Trophoblast cell (in vitro differentiated cells and primary cell): ENCODE measurements around the gene NPVF. TPM values are rescaled to one million over a fixed set of nuclear protein-coding genes. Genes with fewer than 3 reads are reported as not detected.
A peak's percentile ranks its signal among the peaks of the same experiment; 100 is the strongest.

Experiments used
- DNase-seq, 2 donors: peaks; one replicate each; pipeline ENCODE4 v3.0.0-alpha.2; 2016
- H2AFZ ChIP-seq: 2 replicates; pipeline ENCODE4 v1.6.1; 2013; ENCODE audit warnings: low read length, moderate library complexity, mild to moderate bottlenecking; ENCODE audit not compliant: insufficient read depth, poor library complexity
- H2AK5ac ChIP-seq: 2 replicates; pipeline ENCODE4 v1.6.1; 2013; ENCODE audit warnings: mild to moderate bottlenecking, low read length
- H2BK120ac ChIP-seq: 2 replicates; pipeline ENCODE4 v1.6.1; 2013; ENCODE audit warnings: low read length, mild to moderate bottlenecking, moderate library complexity; ENCODE audit not compliant: insufficient read depth, poor library complexity
- H2BK12ac ChIP-seq: 2 replicates; pipeline ENCODE4 v1.6.1; 2013; ENCODE audit warnings: mild to moderate bottlenecking, low read length, moderate library complexity
- H2BK5ac ChIP-seq: 2 replicates; pipeline ENCODE4 v1.6.1; 2013; ENCODE audit warnings: low read length, low read depth, moderate library complexity, mild to moderate bottlenecking; ENCODE audit not compliant: poor library complexity
- H3K14ac ChIP-seq: 2 replicates; pipeline ENCODE4 v1.6.1; 2013; ENCODE audit warnings: mild to moderate bottlenecking, low read length
- H3K18ac ChIP-seq: 2 replicates; pipeline ENCODE4 v1.6.1; 2013; ENCODE audit warnings: mild to moderate bottlenecking, low read length
- H3K23ac ChIP-seq: 2 replicates; pipeline ENCODE4 v1.6.1; 2013; ENCODE audit warnings: low read length
- H3K27ac ChIP-seq: 2 replicates; pipeline ENCODE4 v1.5.1; 2013; ENCODE audit warnings: low read depth, mild to moderate bottlenecking, inconsistent platforms, low read length, moderate library complexity
- H3K27me3 ChIP-seq: 2 replicates; pipeline ENCODE4 v1.6.1; 2013; ENCODE audit warnings: inconsistent platforms, mild to moderate bottlenecking, low read length, moderate library complexity; ENCODE audit not compliant: insufficient read depth
- H3K36me3 ChIP-seq, 2 experiments: 1 replicate in 1 of 2; 2 replicates in 1 of 2; pipeline ENCODE4 v1.6.1; 2013; ENCODE audit warnings: low read length in 2 of 2, mild to moderate bottlenecking in 2 of 2, moderate library complexity in 1 of 2; ENCODE audit not compliant: insufficient read depth in 2 of 2, control insufficient read depth in 1 of 2
- H3K4ac ChIP-seq: 2 replicates; pipeline ENCODE4 v1.6.1; 2013; ENCODE audit warnings: low read depth, mild to moderate bottlenecking, low read length, moderate library complexity
- H3K4me1 ChIP-seq, 2 experiments: 1 replicate in 1 of 2; 2 replicates in 1 of 2; pipeline ENCODE4 v1.6.1; 2013; ENCODE audit warnings: low read length in 2 of 2, mild to moderate bottlenecking in 2 of 2, moderate library complexity in 1 of 2; ENCODE audit not compliant: insufficient read depth in 2 of 2, control insufficient read depth in 1 of 2
- H3K4me2 ChIP-seq: 2 replicates; pipeline ENCODE4 v1.6.1; 2013; ENCODE audit warnings: inconsistent platforms, mild to moderate bottlenecking, low read length, moderate library complexity
- H3K4me3 ChIP-seq: 2 replicates; pipeline ENCODE4 v1.5.1; 2013; ENCODE audit warnings: mild to moderate bottlenecking, low read depth, low read length, inconsistent platforms
- H3K79me1 ChIP-seq: one replicate; pipeline ENCODE4 v1.6.1; 2013; ENCODE audit warnings: low read length
- H3K79me2 ChIP-seq: 2 replicates; pipeline ENCODE4 v1.6.1; 2013; ENCODE audit warnings: low read length, mild to moderate bottlenecking; ENCODE audit not compliant: control insufficient read depth, insufficient read depth, poor library complexity
- H3K9ac ChIP-seq: 2 replicates; pipeline ENCODE4 v1.6.1; 2013; ENCODE audit warnings: mild to moderate bottlenecking, low read length
- H3K9me3 ChIP-seq: 2 replicates; pipeline ENCODE4 v1.6.1; 2013; ENCODE audit warnings: low read depth, mild to moderate bottlenecking, control low read depth, inconsistent platforms, low read length; ENCODE audit not compliant: insufficient read depth
- H4K12ac ChIP-seq: 2 replicates; pipeline ENCODE4 v1.6.1; 2013; ENCODE audit warnings: low read depth, mild to moderate bottlenecking, low read length, moderate library complexity
- H4K8ac ChIP-seq: 2 replicates; pipeline ENCODE4 v1.6.1; 2013; ENCODE audit warnings: low read depth, mild to moderate bottlenecking, low read length, moderate library complexity
- H4K91ac ChIP-seq: one replicate; pipeline ENCODE4 v1.6.1; 2013; ENCODE audit warnings: low read depth, mild to moderate bottlenecking, low read length, moderate library complexity
- WGBS: extraction: QIAGEN DNeasy Blood & Tissue Kit; methylation state at CpG from one replicate; pipeline ENCODE4 v1.1.7; 2013; ENCODE audit warnings: missing lambda C conversion rate; ENCODE audit not compliant: insufficient read length, insufficient coverage; ENCODE audit errors: extremely low coverage; 5-methylcytosine and 5-hydroxymethylcytosine counted together
- polyA plus RNA-seq: library from polyadenylated mRNA; stranded (reverse); fragments of 200-250 nt; gene quantifications from 2 replicates; pipeline ENCODE4 v1.2.3, GENCODE V29; 2013

The NPVF gene, protein sequence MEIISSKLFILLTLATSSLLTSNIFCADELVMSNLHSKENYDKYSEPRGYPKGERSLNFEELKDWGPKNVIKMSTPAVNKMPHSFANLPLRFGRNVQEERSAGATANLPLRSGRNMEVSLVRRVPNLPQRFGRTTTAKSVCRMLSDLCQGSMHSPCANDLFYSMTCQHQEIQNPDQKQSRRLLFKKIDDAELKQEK
- polyA plus RNA-seq: not detected in 2 replicates

DNA sequence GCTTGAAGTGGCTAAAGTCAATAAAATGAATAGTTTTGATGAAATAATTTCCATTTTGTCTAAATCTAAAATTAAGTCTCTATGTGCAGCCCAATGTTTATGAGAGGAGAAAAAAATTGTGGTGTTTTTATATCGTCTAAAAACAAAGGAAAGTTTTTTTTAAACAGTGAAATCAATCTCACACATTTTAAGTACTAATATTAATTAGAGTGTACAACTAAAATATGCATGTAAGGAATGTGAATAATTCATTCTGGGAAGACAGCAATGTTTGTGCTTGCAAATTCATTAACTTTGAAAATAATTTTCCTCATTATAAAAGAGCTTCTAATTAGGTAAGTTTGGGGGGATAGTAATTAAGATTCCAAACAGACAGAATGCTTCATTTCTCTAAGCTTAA, at the start of gene NPVF:
TSS of gene NPVF (minus strand) at position 101 of the 400 bp plus-strand sequence. CDS start at position 54, 47 bp downstream.
- Histone ChIP-seq H3K18ac (no peak within 1 kb of the TSS), H3K4me2 (no peak within 1 kb of the TSS), H4K12ac (no peak within 1 kb of the TSS), H4K8ac (no peak within 1 kb of the TSS), H3K27ac (no peak within 1 kb of the TSS), H2AFZ (no peak within 1 kb of the TSS), H3K4ac (no peak within 1 kb of the TSS), H2BK12ac (no peak within 1 kb of the TSS), H2BK5ac (no peak within 1 kb of the TSS), H3K4me1 (no peaks in the 10 kb centered on the region), H3K9me3 (no peaks in the 10 kb centered on the region), H3K27me3 (no peaks in the 10 kb centered on the region), H3K14ac (no peak within 1 kb of the TSS), H3K23ac (no peak within 1 kb of the TSS), H3K36me3 (no peaks in the 10 kb centered on the region), H3K9ac (no peak within 1 kb of the TSS), H2BK120ac (no peak within 1 kb of the TSS), H2AK5ac (no peak within 1 kb of the TSS), H3K79me1 (no peaks in the 10 kb centered on the region), H4K91ac (no peak within 1 kb of the TSS), H3K4me3 (no peak within 1 kb of the TSS), H3K79me2 (no peaks in the 10 kb centered on the region)
- no peak for DNase-seq
- no CpG with 5 or more reads among the region's 1 CpG for WGBS

DNA sequence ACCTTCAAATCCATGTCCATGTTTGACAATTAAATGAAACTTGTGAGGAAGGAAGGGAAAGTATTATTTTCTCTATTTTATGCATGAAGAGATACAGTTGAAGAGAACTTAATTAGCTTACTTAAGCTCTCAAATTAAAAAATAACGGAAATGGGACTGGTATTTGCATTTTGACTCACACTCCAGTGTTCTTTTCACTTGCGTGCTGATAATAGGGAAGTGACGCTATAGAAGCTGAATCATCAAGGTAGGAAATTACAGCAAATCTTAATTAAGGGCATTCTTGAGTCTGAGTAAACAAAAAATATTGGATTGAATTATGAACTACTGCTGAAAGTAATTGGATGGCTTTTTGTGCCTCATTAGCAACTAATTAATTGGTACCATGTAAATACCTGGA, 44.0 kb upstream of the NPVF start:
- Histone ChIP-seq H4K12ac (no peak overlapping the region), H2BK120ac (no peak overlapping the region), H3K18ac (no peak overlapping the region), H3K4me1 (no peaks in the 10 kb centered on the region), H4K91ac (no peak overlapping the region), H3K27ac (no peak overlapping the region), H3K4me2 (no peak overlapping the region), H2AK5ac (no peak overlapping the region), H2BK12ac (no peak overlapping the region), H3K27me3 (no peaks in the 10 kb centered on the region), H4K8ac (no peak overlapping the region), H3K23ac (no peak overlapping the region), H2BK5ac (no peak overlapping the region), H3K4ac (no peak overlapping the region), H3K36me3 (no peaks in the 10 kb centered on the region), H3K9me3 (no peaks in the 10 kb centered on the region), H2AFZ (no peak overlapping the region), H3K79me2 (no peaks in the 10 kb centered on the region), H3K79me1 (no peaks in the 10 kb centered on the region), H3K4me3 (no peak overlapping the region), H3K14ac (no peak overlapping the region), H3K9ac (no peak overlapping the region)
- no CpG with 5 or more reads among the region's 3 CpGs for WGBS
- no peak for DNase-seq

DNA sequence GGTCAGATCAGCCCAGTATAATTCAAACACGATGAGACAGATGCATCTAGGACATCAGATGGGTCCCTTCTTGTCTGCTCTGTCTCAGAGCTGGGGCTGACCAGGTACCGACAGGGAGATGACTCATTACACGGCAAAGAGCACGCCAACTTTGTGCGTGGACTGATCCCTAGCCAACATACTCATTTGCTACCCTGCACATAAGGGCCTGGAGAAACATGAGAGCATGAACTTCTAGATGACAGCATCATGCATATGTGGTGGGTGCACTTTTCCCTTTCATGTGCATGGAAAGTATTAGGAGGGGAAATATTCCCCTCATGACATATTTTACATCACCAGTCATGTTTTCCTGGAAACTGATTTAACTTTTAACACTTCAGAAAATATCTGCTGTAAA, 35.1 kb upstream of the NPVF start:
- Histone ChIP-seq H2BK5ac (no peak overlapping the region), H3K9me3 (no peaks in the 10 kb centered on the region), H3K4me2 (no peak overlapping the region), H3K79me2 (no peaks in the 10 kb centered on the region), H3K4ac (no peak overlapping the region), H3K4me1 (peaks cover 2 to 4% of the 10 kb centered on the region in 2 experiments), H3K23ac (no peak overlapping the region), H3K27me3 (no peaks in the 10 kb centered on the region), H3K14ac (no peak overlapping the region), H2BK12ac (peak overlapping the region; percentile 1), H2AFZ (no peak overlapping the region), H3K36me3 (no peaks in the 10 kb centered on the region), H3K79me1 (no peaks in the 10 kb centered on the region), H3K27ac (no peak overlapping the region), H3K4me3 (no peak overlapping the region), H4K8ac (no peak overlapping the region), H4K12ac (no peak overlapping the region), H2BK120ac (no peak overlapping the region), H4K91ac (no peak overlapping the region), H3K18ac (no peak overlapping the region), H2AK5ac (no peak overlapping the region), H3K9ac (no peak overlapping the region)
- no CpG with 5 or more reads among the region's 5 CpGs for WGBS
- DNase-seq: no peak

- Histone ChIP-seq H2BK120ac (no peak overlapping the region), H3K9ac (no peak overlapping the region), H3K36me3 (no peaks in the 10 kb centered on the region), H4K91ac (no peak overlapping the region), H2AFZ (no peak overlapping the region), H3K18ac (no peak overlapping the region), H3K79me2 (no peaks in the 10 kb centered on the region), H3K4ac (no peak overlapping the region), H3K4me1 (peaks cover 2 to 4% of the 10 kb centered on the region in 2 experiments), H2BK12ac (no peak overlapping the region), H2AK5ac (no peak overlapping the region), H3K14ac (no peak overlapping the region), H3K79me1 (no peaks in the 10 kb centered on the region), H4K12ac (no peak overlapping the region), H3K27ac (no peak overlapping the region), H3K4me2 (no peak overlapping the region), H3K9me3 (no peaks in the 10 kb centered on the region), H3K4me3 (no peak overlapping the region), H3K23ac (no peak overlapping the region), H2BK5ac (no peak overlapping the region), H3K27me3 (no peaks in the 10 kb centered on the region), H4K8ac (no peak overlapping the region)
- DNase-seq: peak; percentile 23 to 51
- WGBS: no CpG with 5 or more reads among the region's 4 CpGs
These were observed 34.3 kb upstream of the NPVF start for GRCh38 chr7:25262586-25262985.
